IPS-NIHi7 (cell line): ENCODE measurements around the gene LIPT2.
A peak's percentile ranks its signal among the peaks of the same experiment; 100 is the strongest.

ENCODE experiments used
- DNase-seq: peaks from one replicate; pipeline ENCODE4 v3.0.0; 2012; ENCODE audit warnings: mixed read lengths; ENCODE audit errors: extremely low spot score

Gene LIPT2

GRCh38 chr11:74466916-74467885 is 26.3 kb downstream of the LIPT2 start, which contains the start of gene KCNE3:
KCNE3 (minus strand) TSS chr11:74467549; CDS start chr11:74457563, 9,986 bp downstream.
- peak; percentile 75 for DNase-seq

- no peak for DNase-seq
These were observed 28.2 kb downstream of the LIPT2 start for GRCh38 chr11:74465291-74465708.

GRCh38 chr11:74464746-74465145 is 28.8 kb downstream of the LIPT2 start:
- no peak for DNase-seq

- DNase-seq, result no peak
These were observed 30.3 kb downstream of the LIPT2 start for GRCh38 chr11:74463216-74463615.

GRCh38 chr11:74462631-74463030 is 30.9 kb downstream of the LIPT2 start:
- DNase-seq, result no peak

GRCh38 chr11:74462009-74462408 is 31.5 kb downstream of the LIPT2 start:
- DNase-seq, result peak; percentile 77

GRCh38 chr11:74460481-74461154 is 32.9 kb downstream of the LIPT2 start:
- DNase-seq, result peak; percentile 13

GRCh38 chr11:74460065-74460464 is 33.5 kb downstream of the LIPT2 start:
- DNase-seq, result no peak

GRCh38 chr11:74459584-74459983 is 33.9 kb downstream of the LIPT2 start:
- no peak for DNase-seq

GRCh38 chr11:74457356-74457755 is 36.2 kb downstream of the LIPT2 start:
- DNase-seq, result no peak

- peak; percentile 83 for DNase-seq
These were observed 40.0 kb downstream of the LIPT2 start for GRCh38 chr11:74453373-74453975.

GRCh38 chr11:74452366-74452765 is 41.2 kb downstream of the LIPT2 start:
- no peak for DNase-seq

GRCh38 chr11:74450318-74450717 is 43.2 kb downstream of the LIPT2 start:
- no peak for DNase-seq

- DNase-seq, result peak; percentile 75
These were observed 44.1 kb downstream of the LIPT2 start for GRCh38 chr11:74449369-74449931.

GRCh38 chr11:74447720-74448119 is 45.8 kb downstream of the LIPT2 start:
- DNase-seq, result no peak

GRCh38 chr11:74446532-74446938 is 47.0 kb downstream of the LIPT2 start:
- DNase-seq, result no peak

- peak; percentile 18 for DNase-seq
These were observed 49.2 kb downstream of the LIPT2 start for GRCh38 chr11:74444173-74444826.

- DNase-seq, result peak; percentile 43
These were observed 50.3 kb downstream of the LIPT2 start for GRCh38 chr11:74443071-74443864.

GRCh38 chr11:74442636-74443035 is 50.9 kb downstream of the LIPT2 start:
- DNase-seq, result no peak
